CD4-positive, alpha-beta T cell treated with Interleukin-15 for 1 hour (primary cell): ENCODE data around the gene ZNF79.

Experiments used
- DNase-seq: peaks from one replicate; pipeline ENCODE4 v3.0.0-alpha.2; 2020

The ZNF79 gene

GRCh38 chr9:127430415-127430814 is 6.2 kb downstream of the ZNF79 start:
- no peak for DNase-seq

- DNase-seq = peak; percentile 31
Measured at GRCh38 chr9:127437497-127438264, 13.5 kb downstream of the ZNF79 start.

GRCh38 chr9:127438394-127438793 is 14.2 kb downstream of the ZNF79 start:
- no peak for DNase-seq

GRCh38 chr9:127444283-127444920 is 20.2 kb downstream of the ZNF79 start:
- DNase-seq = no peak

- no peak for DNase-seq
Measured at GRCh38 chr9:127444921-127445850, 21.0 kb downstream of the ZNF79 start.

- DNase-seq = no peak
Measured at GRCh38 chr9:127445851-127446712, 21.9 kb downstream of the ZNF79 start.

DNA sequence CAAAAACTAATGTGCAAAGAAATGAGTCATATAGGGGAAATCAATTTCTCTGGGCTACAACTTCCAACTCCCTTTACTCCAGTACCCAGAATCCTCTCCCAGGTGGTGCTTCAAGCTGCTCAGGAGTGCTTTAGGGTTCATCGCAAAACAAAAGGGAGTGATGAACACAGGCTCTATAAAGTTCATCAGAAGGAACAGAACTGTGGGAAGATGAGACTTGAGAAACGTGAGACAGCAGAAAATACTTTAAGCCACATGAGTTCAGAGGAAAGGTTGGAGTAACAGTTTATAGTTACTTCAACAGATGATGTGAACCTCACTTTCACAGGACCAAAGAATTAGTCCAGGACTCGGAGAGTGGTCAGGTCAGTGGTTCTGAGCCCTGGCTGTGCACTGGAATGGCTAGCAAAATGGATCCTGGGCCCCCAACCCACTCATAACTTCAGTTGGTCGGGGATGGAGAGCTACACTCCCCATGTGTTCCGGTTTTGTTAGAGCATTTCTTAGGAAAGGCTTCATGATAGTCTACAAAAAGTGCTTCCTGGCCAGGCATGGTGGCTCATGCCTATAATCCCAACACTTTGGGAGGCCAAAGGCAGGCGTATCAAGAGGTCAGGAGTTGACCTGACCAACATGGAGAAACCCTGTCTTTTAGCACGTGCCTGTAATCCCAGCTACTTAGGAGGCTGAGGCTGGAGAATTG is 22.7 kb downstream of the ZNF79 start:
- no peak for DNase-seq

- DNase-seq = no peak
Measured at GRCh38 chr9:127447416-127448111, 23.4 kb downstream of the ZNF79 start.

DNA sequence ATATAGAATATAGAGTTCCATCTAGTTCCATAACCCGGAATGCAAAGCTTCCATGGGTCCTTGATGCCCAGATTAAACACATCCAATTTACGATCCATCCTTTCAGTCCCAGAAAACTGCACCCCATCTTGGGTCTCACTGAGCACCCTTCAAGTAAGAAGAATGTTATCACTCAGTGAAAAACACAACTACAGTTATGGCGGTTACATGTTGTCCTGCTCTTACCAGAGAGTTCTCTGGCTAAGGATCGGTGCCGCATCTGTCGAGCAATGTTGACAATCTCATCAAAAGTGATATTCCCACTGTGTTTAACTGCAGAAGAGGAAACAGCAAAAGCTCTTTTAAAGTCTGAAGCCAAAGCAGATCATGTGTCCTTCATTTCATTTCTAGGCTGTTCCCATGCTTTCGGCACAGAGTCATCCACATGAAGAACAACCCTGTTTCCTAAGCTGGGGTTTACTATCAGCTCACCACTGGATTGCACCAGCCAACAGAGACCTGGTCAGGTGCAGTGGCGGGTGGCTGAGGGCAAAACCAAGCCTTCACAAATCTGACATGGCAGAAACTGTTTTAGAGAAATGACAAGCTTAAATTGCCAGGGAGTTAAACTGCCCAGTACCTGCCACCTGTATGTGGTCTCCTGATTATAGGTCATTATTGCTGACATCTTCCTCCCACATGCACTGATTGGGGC is 24.1 kb downstream of the ZNF79 start:
- no peak for DNase-seq

GRCh38 chr9:127449332-127449966 is 25.3 kb downstream of the ZNF79 start:
- no peak for DNase-seq

GRCh38 chr9:127450243-127450760 is 26.1 kb downstream of the ZNF79 start:
- no peak for DNase-seq

- DNase-seq = peak; percentile 95
Measured at GRCh38 chr9:127450830-127451607, 26.8 kb downstream of the ZNF79 start, which contains the start of the genes LRSAM1 and RPL12. LRSAM1 (plus strand) TSS chr9:127451510; CDS start chr9:127454528, 3,018 bp downstream. RPL12 (minus strand) TSS chr9:127451406; CDS start chr9:127451317, 89 bp downstream.

GRCh38 chr9:127451608-127451857 is 27.4 kb downstream of the ZNF79 start:
- DNase-seq = no peak

GRCh38 chr9:127451858-127452656 is 27.9 kb downstream of the ZNF79 start:
- DNase-seq = peak; percentile 44

DNA sequence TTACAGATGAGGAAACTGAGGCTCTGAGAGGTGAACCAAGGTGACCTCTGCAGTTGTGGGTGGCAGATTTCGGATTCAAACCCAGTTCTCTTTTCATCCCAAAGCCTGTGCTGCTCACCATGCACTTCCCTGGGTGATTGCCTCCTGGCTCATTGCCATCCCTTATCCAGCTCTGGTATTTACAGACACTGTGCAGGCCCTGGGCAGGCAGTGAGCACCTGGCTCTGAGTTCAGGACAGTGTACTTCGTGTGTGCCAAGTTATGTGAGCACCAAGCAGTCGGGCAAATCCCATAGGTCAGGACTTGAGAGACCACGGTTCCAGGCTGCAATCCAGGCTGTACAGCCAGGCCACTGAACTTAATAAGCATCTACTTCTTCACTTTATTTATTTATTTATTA is 28.5 kb downstream of the ZNF79 start:
- no peak for DNase-seq

- peak; percentile 26 for DNase-seq
Measured at GRCh38 chr9:127455324-127455992, 31.3 kb downstream of the ZNF79 start.

- no peak for DNase-seq
Measured at GRCh38 chr9:127457191-127457878, 33.2 kb downstream of the ZNF79 start.
